ENCODE measurements around the gene TCL1A.

TCL1A gene, protein sequence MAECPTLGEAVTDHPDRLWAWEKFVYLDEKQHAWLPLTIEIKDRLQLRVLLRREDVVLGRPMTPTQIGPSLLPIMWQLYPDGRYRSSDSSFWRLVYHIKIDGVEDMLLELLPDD

DNA sequence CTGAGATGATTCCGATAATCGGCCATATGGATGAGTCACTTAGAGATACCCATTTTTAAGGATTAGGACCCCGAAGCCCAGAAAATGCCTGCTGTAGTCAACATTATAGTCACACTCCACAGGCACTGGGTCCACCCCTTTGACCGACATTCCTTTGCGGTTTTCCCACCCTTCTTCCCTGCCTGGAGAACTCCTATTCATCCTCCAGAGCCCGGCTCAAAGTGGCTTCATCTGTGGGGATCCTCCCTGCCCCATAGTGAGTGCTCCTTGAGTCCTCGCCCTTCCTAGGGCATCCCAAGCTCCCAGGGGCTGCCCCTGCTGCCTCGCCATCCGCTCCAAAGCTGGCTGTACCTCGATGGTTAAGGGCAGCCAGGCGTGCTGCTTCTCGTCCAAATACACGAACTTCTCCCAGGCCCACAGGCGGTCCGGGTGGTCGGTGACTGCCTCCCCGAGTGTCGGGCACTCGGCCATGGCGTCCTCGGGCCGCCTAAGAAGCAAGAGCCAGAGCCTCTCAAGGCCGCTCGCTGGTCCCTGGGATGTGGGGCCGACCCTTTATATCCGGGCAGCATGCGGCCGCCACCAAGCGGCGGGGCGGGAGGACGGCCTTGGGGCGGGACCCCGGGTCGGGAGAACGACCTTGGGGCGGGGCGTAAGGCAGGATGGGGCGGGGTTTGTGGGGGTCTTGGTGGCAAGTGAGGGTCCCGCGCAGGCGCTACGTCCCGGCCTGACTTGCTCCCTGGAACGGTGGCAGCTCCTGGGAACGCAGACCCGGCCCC lies at the start of gene TCL1A:
Gene TCL1A (minus strand): TSS at position 530 of the 776 bp plus-strand sequence. CDS start 59 bp downstream, at position 471.
- no peak for TF ChIP-seq RAD21 (IDR thresholded peaks at IDR 0.05; ENCODE audit: low read depth)
- no peak for TF ChIP-seq CREB1 (IDR thresholded peaks at IDR 0.05; ENCODE audit: low read depth)
- no peak for TF ChIP-seq FOXM1 (IDR thresholded peaks at IDR 0.05; ENCODE audit: borderline replicate concordance, low read depth)
- TF ChIP-seq, protein P1, sequence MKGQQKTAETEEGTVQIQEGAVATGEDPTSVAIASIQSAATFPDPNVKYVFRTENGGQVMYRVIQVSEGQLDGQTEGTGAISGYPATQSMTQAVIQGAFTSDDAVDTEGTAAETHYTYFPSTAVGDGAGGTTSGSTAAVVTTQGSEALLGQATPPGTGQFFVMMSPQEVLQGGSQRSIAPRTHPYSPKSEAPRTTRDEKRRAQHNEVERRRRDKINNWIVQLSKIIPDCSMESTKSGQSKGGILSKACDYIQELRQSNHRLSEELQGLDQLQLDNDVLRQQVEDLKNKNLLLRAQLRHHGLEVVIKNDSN (IDR thresholded peaks at IDR 0.05) = no peak
- TF ChIP-seq, protein P2, sequence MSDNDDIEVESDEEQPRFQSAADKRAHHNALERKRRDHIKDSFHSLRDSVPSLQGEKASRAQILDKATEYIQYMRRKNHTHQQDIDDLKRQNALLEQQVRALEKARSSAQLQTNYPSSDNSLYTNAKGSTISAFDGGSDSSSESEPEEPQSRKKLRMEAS (IDR thresholded peaks at IDR 0.05) = no peak
- no peak for TF ChIP-seq YY1 (IDR thresholded peaks at IDR 0.05; ENCODE audit: low read depth)
- TF ChIP-seq EP300 (IDR thresholded peaks at IDR 0.05; ENCODE audit: borderline replicate concordance) = no peak
- TF ChIP-seq, protein P3, sequence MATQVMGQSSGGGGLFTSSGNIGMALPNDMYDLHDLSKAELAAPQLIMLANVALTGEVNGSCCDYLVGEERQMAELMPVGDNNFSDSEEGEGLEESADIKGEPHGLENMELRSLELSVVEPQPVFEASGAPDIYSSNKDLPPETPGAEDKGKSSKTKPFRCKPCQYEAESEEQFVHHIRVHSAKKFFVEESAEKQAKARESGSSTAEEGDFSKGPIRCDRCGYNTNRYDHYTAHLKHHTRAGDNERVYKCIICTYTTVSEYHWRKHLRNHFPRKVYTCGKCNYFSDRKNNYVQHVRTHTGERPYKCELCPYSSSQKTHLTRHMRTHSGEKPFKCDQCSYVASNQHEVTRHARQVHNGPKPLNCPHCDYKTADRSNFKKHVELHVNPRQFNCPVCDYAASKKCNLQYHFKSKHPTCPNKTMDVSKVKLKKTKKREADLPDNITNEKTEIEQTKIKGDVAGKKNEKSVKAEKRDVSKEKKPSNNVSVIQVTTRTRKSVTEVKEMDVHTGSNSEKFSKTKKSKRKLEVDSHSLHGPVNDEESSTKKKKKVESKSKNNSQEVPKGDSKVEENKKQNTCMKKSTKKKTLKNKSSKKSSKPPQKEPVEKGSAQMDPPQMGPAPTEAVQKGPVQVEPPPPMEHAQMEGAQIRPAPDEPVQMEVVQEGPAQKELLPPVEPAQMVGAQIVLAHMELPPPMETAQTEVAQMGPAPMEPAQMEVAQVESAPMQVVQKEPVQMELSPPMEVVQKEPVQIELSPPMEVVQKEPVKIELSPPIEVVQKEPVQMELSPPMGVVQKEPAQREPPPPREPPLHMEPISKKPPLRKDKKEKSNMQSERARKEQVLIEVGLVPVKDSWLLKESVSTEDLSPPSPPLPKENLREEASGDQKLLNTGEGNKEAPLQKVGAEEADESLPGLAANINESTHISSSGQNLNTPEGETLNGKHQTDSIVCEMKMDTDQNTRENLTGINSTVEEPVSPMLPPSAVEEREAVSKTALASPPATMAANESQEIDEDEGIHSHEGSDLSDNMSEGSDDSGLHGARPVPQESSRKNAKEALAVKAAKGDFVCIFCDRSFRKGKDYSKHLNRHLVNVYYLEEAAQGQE (IDR thresholded peaks at IDR 0.05; ENCODE audit: low read depth) = no peak
- no peak for TF ChIP-seq EGR1 (IDR thresholded peaks at IDR 0.05)
- no peak for TF ChIP-seq TCF12 (IDR thresholded peaks at IDR 0.05; ENCODE audit: low read depth)
- TF ChIP-seq TAF1 (IDR thresholded peaks at IDR 0.05; ENCODE audit: low read depth) = no peak

DNA sequence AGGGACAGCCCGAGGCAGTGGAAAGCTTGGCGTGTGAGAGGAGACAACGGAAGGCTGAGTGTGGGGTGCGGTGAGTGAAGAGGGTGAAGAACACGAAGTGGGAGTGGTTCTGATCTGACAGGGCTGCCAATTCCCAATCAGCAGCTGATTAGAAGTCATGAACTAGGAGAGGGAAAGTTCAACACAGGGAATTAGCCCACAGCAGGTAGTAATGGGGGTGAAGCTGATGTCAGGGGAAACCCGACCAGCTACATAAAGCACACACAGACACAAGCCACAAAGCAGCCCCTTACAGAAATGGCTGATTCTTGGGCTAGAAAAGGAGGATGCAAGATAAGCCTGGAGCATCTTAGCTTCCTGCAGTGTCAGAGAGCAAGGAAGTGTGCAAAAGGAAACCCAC lies 47.5 kb upstream of the TCL1A start:
- TF ChIP-seq CREB1 (IDR thresholded peaks at IDR 0.05; ENCODE audit: low read depth) (no peak), NFIC (IDR thresholded peaks at IDR 0.05) (no peak), TCF12 (IDR thresholded peaks at IDR 0.05; ENCODE audit: low read depth) (no peak), YY1 (IDR thresholded peaks at IDR 0.05; ENCODE audit: low read depth) (no peak), TAF1 (IDR thresholded peaks at IDR 0.05; ENCODE audit: low read depth) (no peak), RAD21 (IDR thresholded peaks at IDR 0.05; ENCODE audit: low read depth) (no peak), ZBTB7A (IDR thresholded peaks at IDR 0.05; ENCODE audit: low read depth) (no peak), CEBPB (IDR thresholded peaks at IDR 0.05) (no peak), TEAD4 (IDR thresholded peaks at IDR 0.05) (no peak), EP300 (IDR thresholded peaks at IDR 0.05; ENCODE audit: borderline replicate concordance) (no peak), EGR1 (IDR thresholded peaks at IDR 0.05) (no peak), FOXM1 (IDR thresholded peaks at IDR 0.05; ENCODE audit: borderline replicate concordance, low read depth) (no peak)
- TF ChIP-seq, protein P3 (IDR thresholded peaks at IDR 0.05; ENCODE audit: low read depth) = no peak
- TF ChIP-seq, protein P1 (IDR thresholded peaks at IDR 0.05) = no peak
- TF ChIP-seq, protein P2 (IDR thresholded peaks at IDR 0.05) = no peak

DNA sequence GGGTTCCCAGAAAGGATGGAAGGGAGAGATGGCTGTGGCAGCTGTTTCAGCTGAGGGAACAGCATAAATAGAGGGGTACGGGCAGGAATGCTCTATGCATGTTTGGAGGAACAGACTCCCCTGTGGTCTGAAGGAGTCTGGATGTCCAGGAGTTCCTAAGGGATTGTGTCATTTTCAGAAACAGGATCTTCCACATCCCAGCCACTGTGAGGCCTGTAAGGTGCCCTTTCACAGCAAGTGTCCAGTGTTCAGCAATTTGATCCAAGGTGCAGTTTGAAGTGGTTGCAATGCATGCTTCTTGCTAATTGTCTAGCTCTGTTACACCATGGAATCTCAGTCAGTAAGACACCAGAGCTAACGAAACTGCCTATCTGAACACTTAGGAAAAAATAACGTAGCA lies 46.7 kb upstream of the TCL1A start:
- TF ChIP-seq NFIC (IDR thresholded peaks at IDR 0.05) = no peak
- 0 out of 2 replicates have a peak, but pooled peaks have one; percentile 17 for TF ChIP-seq EP300 (IDR thresholded peaks at IDR 0.05; ENCODE audit: borderline replicate concordance)

DNA sequence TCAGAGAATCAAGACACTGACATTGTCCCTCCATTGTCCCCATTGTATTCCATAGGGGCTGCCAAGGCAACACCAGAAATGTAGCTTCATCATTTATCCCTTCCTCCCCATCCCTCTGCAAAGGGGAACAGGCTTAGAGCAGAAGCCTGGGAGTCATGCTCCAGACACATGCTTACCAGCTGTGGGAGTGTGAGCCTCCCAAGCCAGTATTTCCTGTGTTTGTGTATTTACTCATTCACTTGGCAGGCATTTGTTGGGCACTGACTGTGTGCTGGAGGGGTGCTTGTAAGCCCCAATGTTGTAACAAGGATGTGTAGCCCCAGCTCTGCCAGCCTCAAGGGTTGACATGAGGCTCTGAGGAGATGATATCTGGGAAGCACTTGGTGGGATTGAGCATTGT lies 46.0 kb upstream of the TCL1A start:
- TF ChIP-seq, protein P3 (IDR thresholded peaks at IDR 0.05; ENCODE audit: low read depth) = no peak
- TF ChIP-seq CEBPB (IDR thresholded peaks at IDR 0.05) (no peak), YY1 (IDR thresholded peaks at IDR 0.05; ENCODE audit: low read depth) (no peak), TEAD4 (IDR thresholded peaks at IDR 0.05) (no peak), ZBTB7A (IDR thresholded peaks at IDR 0.05; ENCODE audit: low read depth) (no peak), TCF12 (IDR thresholded peaks at IDR 0.05; ENCODE audit: low read depth) (no peak), CREB1 (IDR thresholded peaks at IDR 0.05; ENCODE audit: low read depth) (no peak), EP300 (IDR thresholded peaks at IDR 0.05; ENCODE audit: borderline replicate concordance) (no peak), TAF1 (IDR thresholded peaks at IDR 0.05; ENCODE audit: low read depth) (no peak), NFIC (IDR thresholded peaks at IDR 0.05) (no peak), RAD21 (IDR thresholded peaks at IDR 0.05; ENCODE audit: low read depth) (no peak), FOXM1 (IDR thresholded peaks at IDR 0.05; ENCODE audit: borderline replicate concordance, low read depth) (no peak), EGR1 (IDR thresholded peaks at IDR 0.05) (no peak)
- TF ChIP-seq, protein P2 (IDR thresholded peaks at IDR 0.05) = no peak
- TF ChIP-seq, protein P1 (IDR thresholded peaks at IDR 0.05) = no peak
